ENCODE measurements around the gene ABCG5. TPM values are rescaled to one million over a fixed set of nuclear protein-coding genes. Genes with fewer than 3 reads are reported as not detected.

Gene ABCG5
- total RNA-seq, 4 donors from 2014 or later: not detected

DNA sequence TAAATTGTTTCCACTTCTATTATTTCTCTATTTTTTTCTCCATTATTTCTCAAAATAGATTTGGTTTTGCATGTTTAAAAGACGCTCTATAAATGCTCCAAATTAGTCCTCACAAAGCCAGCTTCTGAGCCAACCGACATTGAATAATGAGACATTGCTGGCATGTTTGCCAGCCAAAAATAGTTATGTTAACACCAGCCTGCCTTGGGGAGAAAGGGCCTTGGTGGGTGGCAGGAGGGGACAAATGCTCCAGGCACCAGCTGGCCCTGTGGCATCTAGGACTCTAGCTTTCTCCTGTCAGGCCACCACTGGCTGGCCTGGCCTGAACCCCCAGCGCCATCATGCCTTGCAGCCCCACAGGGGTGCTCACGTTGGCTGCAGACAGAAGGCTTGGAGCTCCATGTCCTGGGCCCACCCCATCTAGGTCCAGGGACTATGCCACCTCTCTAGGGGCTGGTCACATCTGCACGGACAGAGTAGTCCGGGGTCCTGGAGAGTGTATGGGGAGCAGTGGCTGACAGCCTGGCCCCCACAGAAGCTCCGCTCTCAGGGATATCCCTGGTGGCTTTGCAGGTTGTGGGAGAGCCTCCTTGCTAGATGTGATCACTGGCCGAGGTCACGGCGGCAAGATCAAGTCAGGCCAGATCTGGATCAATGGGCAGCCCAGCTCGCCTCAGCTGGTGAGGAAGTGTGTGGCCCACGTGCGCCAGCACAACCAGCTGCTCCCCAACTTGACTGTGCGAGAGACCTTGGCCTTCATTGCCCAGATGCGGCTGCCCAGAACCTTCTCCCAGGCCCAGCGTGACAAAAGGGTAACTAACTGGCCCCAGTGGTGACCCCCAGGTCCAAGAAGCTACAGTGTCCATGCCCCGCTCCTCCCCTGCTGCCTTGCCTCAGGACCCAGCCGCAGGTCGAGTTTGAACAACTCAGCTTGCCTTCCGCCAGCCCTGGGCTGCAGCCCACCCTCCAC, 12.7 kb upstream of the ABCG5 start:
- TF ChIP-seq EP300 (IDR thresholded peaks at IDR 0.05; ENCODE audit: low read depth) (no peak), POLR2A (IDR thresholded peaks at IDR 0.05) (no peak), POLR2AphosphoS5 (IDR thresholded peaks at IDR 0.05) (no peak), CTCF (IDR thresholded peaks at IDR 0.05) (no peak)
- Histone ChIP-seq H3K36me3 (no peaks in the 10 kb centered on the region), H3K27me3 (peaks cover 24% of the 10 kb centered on the region), H3K4me1 (no peaks in the 10 kb centered on the region), H3K27ac (no peak overlapping the region), H3K4me3 (no peak overlapping the region), H3K9me3 (no peaks in the 10 kb centered on the region)
- 76 to 91% methylated on average over 2 to 20 of the region's 20 CpGs for WGBS, 2 donors (ENCODE audit: low coverage in 1 of 2)
- DNase-seq: no peak
- in situ Hi-C loops (cut with MboI; ENCODE audit: low pct_ligation_motif_present in 1 of 4, low pct_unique_long_range_greater_than_20kb in 1 of 4, low sequenced_read_pairs in 3 of 4) (no loop called here), intact Hi-C loops (cut with DNase I; ENCODE audit: low total_unique reads) (no loop called here)

GRCh38 chr2:43848214-43848613, 9.6 kb upstream of the ABCG5 start:
- DNase-seq: no peak
- no peak for TF ChIP-seq POLR2AphosphoS5 (IDR thresholded peaks at IDR 0.05)
- TF ChIP-seq POLR2A (IDR thresholded peaks at IDR 0.05): no peak
- TF ChIP-seq EP300 (IDR thresholded peaks at IDR 0.05; ENCODE audit: low read depth): no peak
- TF ChIP-seq CTCF (IDR thresholded peaks at IDR 0.05): no peak
- peaks cover 3% of the 10 kb centered on the region for H3K27me3 ChIP-seq
- intact Hi-C loops (cut with DNase I; ENCODE audit: low total_unique reads) (no loop called here), in situ Hi-C loops (cut with MboI; ENCODE audit: low pct_ligation_motif_present in 1 of 4, low pct_unique_long_range_greater_than_20kb in 1 of 4, low sequenced_read_pairs in 3 of 4) (no loop called here)
- no peaks in the 10 kb centered on the region for H3K36me3 ChIP-seq
- no peaks in the 10 kb centered on the region for H3K4me1 ChIP-seq
- 56 to 100% methylated on average over 1 of the region's 1 CpG for WGBS, 2 donors (ENCODE audit: low coverage in 1 of 2)
- H3K27ac ChIP-seq: no peak overlapping the region
- H3K4me3 ChIP-seq: no peak overlapping the region
- H3K9me3 ChIP-seq: no peaks in the 10 kb centered on the region

- no peak for DNase-seq
- intact Hi-C loops (cut with DNase I; ENCODE audit: low total_unique reads): no loop called here
- H3K36me3 ChIP-seq: no peaks in the 10 kb centered on the region
- no peaks in the 10 kb centered on the region for H3K4me1 ChIP-seq
- no peak overlapping the region for H3K4me3 ChIP-seq
- H3K9me3 ChIP-seq: no peaks in the 10 kb centered on the region
- H3K27ac ChIP-seq: no peak overlapping the region
- no peak for TF ChIP-seq POLR2AphosphoS5 (IDR thresholded peaks at IDR 0.05)
- no peak for TF ChIP-seq CTCF (IDR thresholded peaks at IDR 0.05)
- TF ChIP-seq POLR2A (IDR thresholded peaks at IDR 0.05): no peak
- TF ChIP-seq EP300 (IDR thresholded peaks at IDR 0.05; ENCODE audit: low read depth): no peak
- 90% methylated on average over 5 of the region's 5 CpGs; no CpG with 5 or more reads in 1 of the 2 donors for WGBS, 2 donors (ENCODE audit: low coverage in 1 of 2)
- in situ Hi-C loops (cut with MboI; ENCODE audit: low pct_ligation_motif_present in 1 of 4, low pct_unique_long_range_greater_than_20kb in 1 of 4, low sequenced_read_pairs in 3 of 4): no loop called here
- H3K27me3 ChIP-seq: no peaks in the 10 kb centered on the region
Measured at GRCh38 chr2:43846140-43846793, 7.6 kb upstream of the ABCG5 start.

- Histone ChIP-seq H3K36me3 (no peaks in the 10 kb centered on the region), H3K27ac (no peak overlapping the region), H3K4me1 (no peaks in the 10 kb centered on the region), H3K9me3 (no peaks in the 10 kb centered on the region), H3K27me3 (no peaks in the 10 kb centered on the region), H3K4me3 (no peak overlapping the region)
- intact Hi-C loops (cut with DNase I; ENCODE audit: low total_unique reads) (no loop called here), in situ Hi-C loops (cut with MboI; ENCODE audit: low pct_ligation_motif_present in 1 of 4, low pct_unique_long_range_greater_than_20kb in 1 of 4, low sequenced_read_pairs in 3 of 4) (no loop called here)
- TF ChIP-seq POLR2A (IDR thresholded peaks at IDR 0.05) (no peak), CTCF (IDR thresholded peaks at IDR 0.05) (no peak), EP300 (IDR thresholded peaks at IDR 0.05; ENCODE audit: low read depth) (no peak), POLR2AphosphoS5 (IDR thresholded peaks at IDR 0.05) (no peak)
- DNase-seq: no peak
- 72 to 80% methylated on average over 1 of the region's 1 CpG for WGBS, 2 donors (ENCODE audit: low coverage in 1 of 2)
Measured at GRCh38 chr2:43845181-43845580, 6.5 kb upstream of the ABCG5 start.
